ENCODE data around the gene SHISA7. TPM values are rescaled to one million over a fixed set of nuclear protein-coding genes. Genes with fewer than 3 reads are reported as not detected.

Gene SHISA7
- total RNA-seq, 3 donors from 2014 or later (not counting 1 experiment from before 2014, with no cell fraction given): not detected

DNA sequence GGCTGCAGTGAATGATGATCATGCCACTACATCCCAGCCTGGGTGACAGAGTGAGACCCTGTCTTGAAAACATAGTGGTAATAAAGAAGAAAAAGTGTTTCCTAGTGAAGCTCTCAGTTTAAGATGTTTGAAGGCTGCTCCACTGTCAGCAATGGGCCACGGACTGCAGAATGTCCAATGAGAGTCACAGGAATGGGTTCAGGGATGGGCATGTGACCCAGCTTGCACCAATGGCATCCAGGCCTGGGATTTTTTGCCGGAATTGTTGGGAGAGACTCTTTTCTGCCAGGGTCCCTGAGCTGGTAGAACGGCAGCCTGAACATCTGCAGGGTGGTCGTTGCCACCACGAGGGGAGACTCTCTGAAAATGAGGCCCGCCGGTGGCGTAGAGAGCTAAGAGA, 6.3 kb downstream of the SHISA7 start:
- no peaks in the 10 kb centered on the region for H3K36me3 ChIP-seq (ENCODE audit: control insufficient read depth, insufficient read depth, low read length)
- DNase-seq (no peak), ATAC-seq (no peak)
- H3K27me3 ChIP-seq (ENCODE audit: control insufficient read depth, insufficient read depth, low read length): peaks cover 39% of the 10 kb centered on the region
- WGBS (ENCODE audit: insufficient coverage): 46% methylated on average over 8 of the region's 8 CpGs
- TF ChIP-seq, protein P1, sequence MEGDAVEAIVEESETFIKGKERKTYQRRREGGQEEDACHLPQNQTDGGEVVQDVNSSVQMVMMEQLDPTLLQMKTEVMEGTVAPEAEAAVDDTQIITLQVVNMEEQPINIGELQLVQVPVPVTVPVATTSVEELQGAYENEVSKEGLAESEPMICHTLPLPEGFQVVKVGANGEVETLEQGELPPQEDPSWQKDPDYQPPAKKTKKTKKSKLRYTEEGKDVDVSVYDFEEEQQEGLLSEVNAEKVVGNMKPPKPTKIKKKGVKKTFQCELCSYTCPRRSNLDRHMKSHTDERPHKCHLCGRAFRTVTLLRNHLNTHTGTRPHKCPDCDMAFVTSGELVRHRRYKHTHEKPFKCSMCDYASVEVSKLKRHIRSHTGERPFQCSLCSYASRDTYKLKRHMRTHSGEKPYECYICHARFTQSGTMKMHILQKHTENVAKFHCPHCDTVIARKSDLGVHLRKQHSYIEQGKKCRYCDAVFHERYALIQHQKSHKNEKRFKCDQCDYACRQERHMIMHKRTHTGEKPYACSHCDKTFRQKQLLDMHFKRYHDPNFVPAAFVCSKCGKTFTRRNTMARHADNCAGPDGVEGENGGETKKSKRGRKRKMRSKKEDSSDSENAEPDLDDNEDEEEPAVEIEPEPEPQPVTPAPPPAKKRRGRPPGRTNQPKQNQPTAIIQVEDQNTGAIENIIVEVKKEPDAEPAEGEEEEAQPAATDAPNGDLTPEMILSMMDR (IDR thresholded peaks at IDR 0.05): no peak
- H3K9me3 ChIP-seq (ENCODE audit: control insufficient read depth, insufficient read depth, low read length): no peaks in the 10 kb centered on the region
- no peak overlapping the region for H3K4me3 ChIP-seq (ENCODE audit: low read length)
- H3K27ac Mint-ChIP-seq: no peak overlapping the region
- H3K27ac ChIP-seq (ENCODE audit: low read length): no peak overlapping the region
- H3K4me1 Mint-ChIP-seq: peaks cover 11 to 25% of the 10 kb centered on the region in 2 donors
- no peak overlapping the region for H3K4me3 Mint-ChIP-seq
- H3K36me3 Mint-ChIP-seq: peaks cover 8% of the 10 kb centered on the region
- H3K4me1 ChIP-seq (ENCODE audit: control insufficient read depth, insufficient read depth, low read length): peaks cover 19% of the 10 kb centered on the region
- H3K27me3 Mint-ChIP-seq (ENCODE audit: low read depth in 2 of 2): peaks cover 40 to 53% of the 10 kb centered on the region in 2 donors
- intact Hi-C loops (cut with micrococcal nuclease): no loop called here
- H3K9me3 Mint-ChIP-seq: no peaks in the 10 kb centered on the region

DNA sequence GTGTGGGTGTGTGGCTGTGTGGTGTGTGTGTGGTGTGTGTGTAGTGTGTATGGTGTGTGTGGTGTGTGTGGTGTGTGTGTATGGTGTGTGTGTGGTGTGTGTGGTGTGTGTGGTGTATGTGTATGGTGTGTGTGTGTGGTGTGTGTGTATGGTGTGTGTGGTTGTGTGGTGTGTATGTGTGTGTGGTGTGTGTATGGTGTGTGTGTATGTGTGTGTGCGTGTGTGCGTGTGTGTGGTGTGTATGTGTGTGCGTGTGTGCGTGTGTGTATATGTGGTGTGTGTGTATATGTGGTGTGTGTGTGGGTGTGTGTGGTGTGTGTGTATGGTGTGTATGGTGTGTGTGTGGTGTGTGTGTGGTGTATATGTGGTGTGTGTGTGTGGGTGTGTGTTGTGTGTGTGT, 8.1 kb downstream of the SHISA7 start:
- Mint-ChIP-seq H3K9me3 (no peaks in the 10 kb centered on the region), H3K4me3 (no peak overlapping the region), H3K36me3 (no peaks in the 10 kb centered on the region), H3K27me3 (ENCODE audit: low read depth in 2 of 2) (peaks cover 35 to 47% of the 10 kb centered on the region in 2 donors), H3K4me1 (peaks cover 0 to 13% of the 10 kb centered on the region in 2 donors), H3K27ac (no peak overlapping the region)
- ATAC-seq (no peak), DNase-seq (no peak)
- H3K4me1 ChIP-seq (ENCODE audit: control insufficient read depth, insufficient read depth, low read length): peaks cover under 1% of the 10 kb centered on the region
- H3K27me3 ChIP-seq (ENCODE audit: control insufficient read depth, insufficient read depth, low read length): peaks cover 26% of the 10 kb centered on the region
- no peaks in the 10 kb centered on the region for H3K9me3 ChIP-seq (ENCODE audit: control insufficient read depth, insufficient read depth, low read length)
- no peaks in the 10 kb centered on the region for H3K36me3 ChIP-seq (ENCODE audit: control insufficient read depth, insufficient read depth, low read length)
- H3K27ac ChIP-seq (ENCODE audit: low read length): no peak overlapping the region
- intact Hi-C loops (cut with micrococcal nuclease): no loop called here
- no peak overlapping the region for H3K4me3 ChIP-seq (ENCODE audit: low read length)
- TF ChIP-seq, protein P1 (IDR thresholded peaks at IDR 0.05): no peak
- 95% methylated on average over 4 of the region's 4 CpGs for WGBS (ENCODE audit: insufficient coverage)

DNA sequence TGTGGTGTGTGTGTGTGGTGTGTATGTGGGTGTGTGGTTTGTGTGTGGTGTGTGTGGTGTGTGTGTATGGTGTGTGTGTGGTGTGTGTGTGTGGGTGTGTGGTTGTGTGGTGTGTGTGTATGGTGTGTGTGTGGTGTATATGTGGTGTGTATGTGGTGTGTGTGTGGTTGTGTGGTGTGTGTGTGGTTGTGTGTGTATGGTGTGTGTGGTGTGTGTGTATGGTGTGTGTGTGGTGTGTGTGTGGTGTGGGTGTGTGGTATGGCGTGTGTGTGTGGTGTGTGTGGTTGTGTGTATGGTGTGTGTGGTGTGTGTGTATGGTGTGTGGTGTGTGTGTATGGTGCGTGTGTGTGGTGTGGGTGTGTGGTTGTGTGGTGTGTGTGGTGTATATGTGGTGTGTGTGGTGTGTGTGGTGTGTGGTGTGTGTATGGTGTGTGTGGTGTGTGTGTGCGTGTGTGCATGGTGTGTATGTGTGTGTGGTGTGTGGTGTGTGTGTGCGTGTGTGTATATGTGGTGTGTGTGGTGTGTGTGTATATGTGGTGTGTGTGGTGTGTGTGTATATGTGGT, 8.7 kb downstream of the SHISA7 start:
- H3K4me1 Mint-ChIP-seq: peaks cover 0 to 10% of the 10 kb centered on the region in 2 donors
- H3K36me3 ChIP-seq (ENCODE audit: control insufficient read depth, insufficient read depth, low read length): no peaks in the 10 kb centered on the region
- no peaks in the 10 kb centered on the region for H3K9me3 Mint-ChIP-seq
- no peak overlapping the region for H3K4me3 Mint-ChIP-seq
- WGBS (ENCODE audit: insufficient coverage): 86% methylated on average over 4 of the region's 4 CpGs
- peaks cover 29 to 41% of the 10 kb centered on the region in 2 donors for H3K27me3 Mint-ChIP-seq (ENCODE audit: low read depth in 2 of 2)
- H3K27me3 ChIP-seq (ENCODE audit: control insufficient read depth, insufficient read depth, low read length): peaks cover 25% of the 10 kb centered on the region
- no peak for ATAC-seq
- H3K9me3 ChIP-seq (ENCODE audit: control insufficient read depth, insufficient read depth, low read length): no peaks in the 10 kb centered on the region
- no peak overlapping the region for H3K27ac Mint-ChIP-seq
- intact Hi-C loops (cut with micrococcal nuclease): no loop called here
- no peak overlapping the region for H3K4me3 ChIP-seq (ENCODE audit: low read length)
- DNase-seq: no peak
- TF ChIP-seq, protein P1 (IDR thresholded peaks at IDR 0.05): no peak
- H3K36me3 Mint-ChIP-seq: no peaks in the 10 kb centered on the region
- no peak overlapping the region for H3K27ac ChIP-seq (ENCODE audit: low read length)
- no peaks in the 10 kb centered on the region for H3K4me1 ChIP-seq (ENCODE audit: control insufficient read depth, insufficient read depth, low read length)

DNA sequence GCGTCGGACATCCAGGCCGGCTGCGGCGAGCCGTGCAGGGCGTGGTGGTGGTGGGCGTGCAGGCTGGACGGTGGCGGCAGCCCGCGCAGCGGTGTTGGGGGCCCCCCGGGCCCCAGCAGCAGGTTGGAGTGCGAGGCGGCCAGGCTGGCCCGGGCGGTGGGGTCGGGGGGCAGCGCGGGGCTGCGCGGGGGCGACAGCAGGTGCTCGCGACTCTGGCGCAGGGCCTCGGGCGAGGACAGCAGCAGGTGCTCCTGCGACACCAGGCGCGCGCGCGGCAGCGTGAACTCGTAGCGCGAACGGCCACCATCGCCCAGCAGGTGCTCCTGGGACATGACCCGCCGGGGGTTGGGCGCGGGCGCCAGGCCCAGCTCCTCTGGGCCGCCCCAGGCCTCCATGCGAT, 9.8 kb downstream of the SHISA7 start:
- no peak for ATAC-seq
- WGBS (ENCODE audit: insufficient coverage): 16% methylated on average over 48 of the region's 48 CpGs
- H3K27me3 ChIP-seq (ENCODE audit: control insufficient read depth, insufficient read depth, low read length): peaks cover 18% of the 10 kb centered on the region
- intact Hi-C loops (cut with micrococcal nuclease): no loop called here
- Mint-ChIP-seq H3K27ac (no peak overlapping the region), H3K27me3 (ENCODE audit: low read depth in 2 of 2) (peaks cover 27 to 36% of the 10 kb centered on the region in 2 donors), H3K4me1 (peaks cover 0 to 6% of the 10 kb centered on the region in 2 donors), H3K36me3 (no peaks in the 10 kb centered on the region), H3K4me3 (no peak overlapping the region), H3K9me3 (no peaks in the 10 kb centered on the region)
- DNase-seq: no peak
- no peak overlapping the region for H3K27ac ChIP-seq (ENCODE audit: low read length)
- no peaks in the 10 kb centered on the region for H3K36me3 ChIP-seq (ENCODE audit: control insufficient read depth, insufficient read depth, low read length)
- TF ChIP-seq, protein P1 (IDR thresholded peaks at IDR 0.05): no peak
- H3K4me1 ChIP-seq (ENCODE audit: control insufficient read depth, insufficient read depth, low read length): no peaks in the 10 kb centered on the region
- H3K4me3 ChIP-seq (ENCODE audit: low read length): no peak overlapping the region
- H3K9me3 ChIP-seq (ENCODE audit: control insufficient read depth, insufficient read depth, low read length): no peaks in the 10 kb centered on the region

Measured in natural killer cell (primary cell).